H54 (cell line): Measurements from ENCODE around the gene HOOK1.
"Not testable (repeated sequence)": the region's sequence is repeated elsewhere in the genome, so short reads cannot be mapped to it uniquely, and the experiment has no call there.

ENCODE experiments used
- DNase-seq: peaks from one replicate; pipeline ENCODE4 v3.0.0; 2011; ENCODE audit warnings: low spot score, mixed read lengths; ENCODE audit not compliant: insufficient read length
- FAIRE-seq: peaks from 3 replicates; lab custom pipeline; 2011; peaks lifted over from hg19 to GRCh38; lab: Jason Lieb, UNC
- POLR2A ChIP-seq: IDR thresholded peaks from 2 replicates; pipeline ENCODE4 v1.6.1; 2011; ENCODE audit warnings: low read depth, mild to moderate bottlenecking, low read length

Gene HOOK1

DNA sequence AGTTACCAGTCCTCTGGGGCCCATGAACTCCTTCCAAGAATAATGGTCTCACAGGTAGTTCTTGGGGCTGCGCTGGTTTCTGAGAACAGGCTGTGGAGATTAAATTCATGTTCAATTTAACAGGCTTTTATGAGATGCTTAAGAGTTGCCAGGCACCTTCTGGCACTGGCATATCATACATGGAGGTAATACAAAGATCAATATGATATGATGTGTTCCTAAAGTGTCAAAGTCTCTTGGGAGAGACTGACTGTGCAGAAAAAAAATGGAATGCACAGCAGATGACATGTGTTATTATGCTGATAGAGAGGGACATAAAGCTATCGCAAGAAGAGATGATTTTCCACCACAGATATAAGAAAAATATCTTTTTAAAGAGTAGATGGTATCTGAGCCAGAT is 105.0 kb downstream of the HOOK1 start:
- no peak for DNase-seq
- TF ChIP-seq POLR2A: no peak
- no peak for FAIRE-seq

GRCh38 chr1:59921258-59921899 is 106.6 kb downstream of the HOOK1 start:
- FAIRE-seq, DNase-seq: not testable (repeated sequence)

- FAIRE-seq: no peak
- no peak for TF ChIP-seq POLR2A
Measured at GRCh38 chr1:59924653-59925052, 109.9 kb downstream of the HOOK1 start.

More at GRCh38 chr1:59924653-59925052, 109.9 kb downstream of the HOOK1 start:
- no peak for DNase-seq
